GM12801 (cell line): ENCODE results near the gene MYO7B.

ENCODE experiments used
- TF ChIP-seq, protein P1 (sequence below): IDR thresholded peaks from one replicate; pipeline ENCODE4 v1.5.1; 2011; ENCODE audit warnings: control low read depth; ENCODE audit not compliant: insufficient read length; ENCODE audit errors: extremely low read depth

MYO7B gene

DNA sequence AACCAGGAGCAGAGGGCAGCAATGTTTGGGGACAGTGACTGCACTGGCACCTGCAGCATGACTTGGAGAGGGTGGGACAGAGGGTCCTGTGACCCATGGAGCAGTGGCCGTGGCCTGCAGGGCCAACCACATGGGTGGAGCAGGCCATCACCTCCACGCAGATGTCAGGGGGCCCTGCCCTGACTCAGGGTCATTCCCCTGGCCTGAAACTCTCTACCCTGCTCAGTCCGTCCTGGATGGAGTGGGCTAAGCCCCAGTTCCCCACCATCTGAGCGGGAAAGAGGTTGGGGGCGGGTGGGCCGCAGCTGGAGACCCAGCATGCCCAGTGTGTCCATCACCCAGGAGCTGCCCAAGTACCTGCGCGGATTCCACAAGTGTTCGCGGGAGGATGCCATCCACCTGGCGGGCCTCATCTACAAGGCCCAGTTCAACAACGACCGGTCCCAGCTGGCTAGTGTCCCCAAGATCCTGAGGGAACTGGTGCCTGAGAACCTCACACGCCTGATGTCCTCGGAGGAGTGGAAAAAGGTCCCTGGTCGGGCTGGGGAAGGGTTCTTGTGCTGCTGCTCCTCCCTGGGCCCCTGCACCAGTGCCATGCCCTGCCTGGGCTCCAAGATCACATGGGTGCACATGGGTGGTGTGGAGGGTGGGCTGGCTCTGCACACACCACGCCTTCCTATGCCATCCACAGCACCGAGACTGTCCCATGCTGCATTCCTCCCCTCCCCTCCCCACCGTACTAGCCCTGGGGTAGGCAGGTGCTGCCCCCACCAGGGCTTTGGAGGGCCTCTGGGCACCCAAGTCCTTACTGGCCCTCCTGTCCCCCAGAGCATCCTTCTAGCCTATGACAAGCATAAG, 100.1 kb downstream of the MYO7B start:
- TF ChIP-seq, protein P1, sequence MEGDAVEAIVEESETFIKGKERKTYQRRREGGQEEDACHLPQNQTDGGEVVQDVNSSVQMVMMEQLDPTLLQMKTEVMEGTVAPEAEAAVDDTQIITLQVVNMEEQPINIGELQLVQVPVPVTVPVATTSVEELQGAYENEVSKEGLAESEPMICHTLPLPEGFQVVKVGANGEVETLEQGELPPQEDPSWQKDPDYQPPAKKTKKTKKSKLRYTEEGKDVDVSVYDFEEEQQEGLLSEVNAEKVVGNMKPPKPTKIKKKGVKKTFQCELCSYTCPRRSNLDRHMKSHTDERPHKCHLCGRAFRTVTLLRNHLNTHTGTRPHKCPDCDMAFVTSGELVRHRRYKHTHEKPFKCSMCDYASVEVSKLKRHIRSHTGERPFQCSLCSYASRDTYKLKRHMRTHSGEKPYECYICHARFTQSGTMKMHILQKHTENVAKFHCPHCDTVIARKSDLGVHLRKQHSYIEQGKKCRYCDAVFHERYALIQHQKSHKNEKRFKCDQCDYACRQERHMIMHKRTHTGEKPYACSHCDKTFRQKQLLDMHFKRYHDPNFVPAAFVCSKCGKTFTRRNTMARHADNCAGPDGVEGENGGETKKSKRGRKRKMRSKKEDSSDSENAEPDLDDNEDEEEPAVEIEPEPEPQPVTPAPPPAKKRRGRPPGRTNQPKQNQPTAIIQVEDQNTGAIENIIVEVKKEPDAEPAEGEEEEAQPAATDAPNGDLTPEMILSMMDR = no peak

DNA sequence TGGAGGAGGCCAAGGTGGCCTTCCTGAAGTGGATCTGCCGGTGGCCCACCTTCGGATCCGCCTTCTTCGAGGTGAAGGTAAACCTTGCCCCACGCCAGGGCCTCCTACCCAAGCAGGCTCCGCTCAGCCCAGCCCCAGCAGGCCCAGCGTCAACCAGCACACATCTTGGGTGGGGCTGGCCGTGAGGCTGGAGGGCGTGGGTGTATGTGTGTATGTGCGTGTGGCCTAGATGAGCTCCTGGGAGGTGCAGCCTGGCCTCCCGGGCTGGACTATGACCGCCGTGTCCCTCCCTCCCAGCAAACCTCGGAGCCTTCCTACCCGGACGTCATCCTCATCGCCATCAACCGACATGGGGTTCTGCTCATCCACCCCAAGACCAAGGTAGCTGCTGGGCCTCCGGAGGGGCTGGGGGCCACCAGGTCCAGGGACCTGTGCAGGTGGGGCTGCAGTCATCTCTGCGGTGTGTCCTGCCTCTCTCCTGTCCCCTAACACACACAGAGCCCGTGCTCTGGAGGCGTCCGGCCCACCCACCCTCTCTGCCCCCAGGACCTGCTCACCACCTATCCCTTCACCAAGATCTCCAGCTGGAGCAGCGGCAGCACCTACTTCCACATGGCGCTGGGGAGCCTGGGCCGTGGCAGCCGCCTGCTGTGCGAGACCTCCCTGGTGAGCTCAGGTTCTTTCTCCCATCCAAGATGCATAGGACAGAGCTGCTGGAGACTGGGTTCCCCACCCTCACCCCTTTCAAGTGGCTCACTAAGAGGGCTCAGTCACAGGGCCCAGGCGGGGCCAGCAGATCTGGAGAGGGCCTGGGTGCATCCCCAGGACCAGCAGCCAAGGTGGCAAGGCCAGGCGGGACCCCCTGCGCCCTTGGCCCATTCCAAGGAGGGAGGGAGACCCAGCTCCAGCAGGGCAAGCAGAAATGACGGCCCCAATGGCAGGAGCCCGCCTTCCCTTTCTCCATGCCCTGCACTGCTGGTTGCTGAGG, 101.1 kb downstream of the MYO7B start:
- TF ChIP-seq, protein P1 = no peak

DNA sequence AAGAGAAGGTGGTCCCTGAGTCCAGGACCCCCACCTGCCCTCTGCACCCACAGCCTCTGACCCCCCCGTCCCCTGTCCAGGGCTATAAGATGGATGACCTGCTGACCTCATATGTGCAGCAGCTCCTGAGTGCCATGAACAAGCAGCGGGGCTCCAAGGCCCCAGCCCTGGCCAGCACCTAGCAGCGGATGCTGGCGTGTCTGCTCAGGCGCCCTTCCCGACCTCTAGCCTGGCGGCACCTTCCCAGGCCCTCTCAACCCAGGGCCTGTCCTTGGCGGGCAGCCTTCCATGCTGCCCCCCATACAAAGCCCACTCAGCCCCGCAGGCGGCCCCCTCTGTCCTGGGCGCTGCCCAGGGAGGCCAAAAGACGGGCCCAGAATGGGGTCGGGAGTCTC, 101.8 kb downstream of the MYO7B start:
- TF ChIP-seq, protein P1 = no peak

DNA sequence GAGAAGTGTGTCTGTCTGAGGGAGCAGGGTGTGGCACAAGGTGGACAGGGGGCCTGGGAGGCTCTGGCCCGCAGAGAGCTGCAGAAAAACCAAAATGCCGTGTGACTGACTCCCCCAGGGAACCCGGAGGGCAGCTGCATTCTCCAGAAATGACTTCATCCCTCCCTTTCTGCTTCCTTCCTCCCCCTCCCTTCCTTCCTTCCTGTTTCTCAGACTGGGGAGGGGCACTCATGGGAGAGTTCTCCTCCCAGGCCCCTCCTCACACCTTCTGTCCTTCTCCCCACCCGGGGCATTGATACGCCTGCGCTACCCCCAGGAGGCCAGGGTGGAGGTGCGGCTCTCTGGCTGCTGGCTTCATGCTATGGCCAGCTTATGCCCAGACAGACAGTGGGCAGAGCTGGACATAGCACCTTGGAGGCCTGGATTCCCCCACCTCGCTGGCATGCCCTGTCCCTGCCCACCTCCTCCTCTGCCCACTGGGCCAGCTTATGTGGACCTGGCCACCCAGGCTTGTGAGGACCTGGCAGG, 102.3 kb downstream of the MYO7B start:
- TF ChIP-seq, protein P1 = no peak

DNA sequence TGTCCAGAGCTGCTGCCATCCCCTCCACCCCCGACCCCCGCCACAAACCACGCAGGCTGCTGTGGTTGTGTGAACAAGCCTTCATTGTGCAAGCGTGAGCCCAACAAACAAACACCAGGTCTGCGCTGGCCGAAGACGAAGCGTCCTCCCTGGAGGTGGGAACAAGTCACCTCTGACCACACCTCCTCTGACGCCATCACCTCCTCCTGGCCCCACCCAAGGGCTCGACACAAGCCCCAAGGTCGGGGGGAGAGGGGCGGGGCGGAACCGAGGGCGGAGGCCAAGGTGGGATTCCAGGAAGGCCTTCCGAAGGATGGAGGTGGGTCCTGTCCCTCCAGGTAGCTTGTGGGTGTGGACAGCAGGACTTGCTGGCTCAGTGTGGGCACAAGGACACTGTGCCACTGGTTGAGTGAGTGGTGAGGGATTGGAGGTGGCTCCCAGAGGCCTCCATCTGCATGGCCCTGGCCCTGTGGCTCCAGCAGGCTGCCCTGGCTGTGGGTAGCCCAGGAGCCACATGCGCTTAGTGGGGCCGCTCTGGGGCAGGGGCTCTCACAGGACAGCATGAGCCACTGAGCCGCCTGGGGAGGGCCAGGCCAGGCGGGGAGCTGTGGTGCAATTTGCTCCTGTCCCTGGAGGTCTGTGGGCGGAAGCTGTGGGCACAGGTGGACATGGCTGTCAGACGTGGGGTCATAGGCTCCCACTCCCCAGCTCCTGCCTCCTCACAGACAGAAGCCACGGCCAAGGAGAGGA, 103.1 kb downstream of the MYO7B start:
- TF ChIP-seq, protein P1 = no peak

DNA sequence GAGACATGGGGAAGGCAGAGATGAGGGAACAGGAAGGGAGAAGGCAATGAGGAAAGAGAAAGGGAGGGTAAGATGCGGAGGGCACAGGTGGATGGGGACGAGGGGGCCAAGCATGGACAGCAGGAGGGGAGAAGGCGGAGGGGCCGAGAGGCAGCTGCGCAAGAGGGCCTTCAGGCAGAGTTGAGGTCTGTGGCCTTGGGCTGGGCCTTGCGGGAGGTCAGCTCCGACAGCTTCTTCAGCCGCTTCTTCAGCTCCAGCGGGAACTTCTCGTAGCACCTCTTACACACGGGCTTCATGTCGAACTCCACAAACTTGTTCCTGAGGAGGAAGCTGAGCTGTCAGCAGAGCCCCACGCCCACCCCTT, 103.6 kb downstream of the MYO7B start:
- TF ChIP-seq, protein P1 = no peak
